ENCODE data around the gene CCDC71.

DNA sequence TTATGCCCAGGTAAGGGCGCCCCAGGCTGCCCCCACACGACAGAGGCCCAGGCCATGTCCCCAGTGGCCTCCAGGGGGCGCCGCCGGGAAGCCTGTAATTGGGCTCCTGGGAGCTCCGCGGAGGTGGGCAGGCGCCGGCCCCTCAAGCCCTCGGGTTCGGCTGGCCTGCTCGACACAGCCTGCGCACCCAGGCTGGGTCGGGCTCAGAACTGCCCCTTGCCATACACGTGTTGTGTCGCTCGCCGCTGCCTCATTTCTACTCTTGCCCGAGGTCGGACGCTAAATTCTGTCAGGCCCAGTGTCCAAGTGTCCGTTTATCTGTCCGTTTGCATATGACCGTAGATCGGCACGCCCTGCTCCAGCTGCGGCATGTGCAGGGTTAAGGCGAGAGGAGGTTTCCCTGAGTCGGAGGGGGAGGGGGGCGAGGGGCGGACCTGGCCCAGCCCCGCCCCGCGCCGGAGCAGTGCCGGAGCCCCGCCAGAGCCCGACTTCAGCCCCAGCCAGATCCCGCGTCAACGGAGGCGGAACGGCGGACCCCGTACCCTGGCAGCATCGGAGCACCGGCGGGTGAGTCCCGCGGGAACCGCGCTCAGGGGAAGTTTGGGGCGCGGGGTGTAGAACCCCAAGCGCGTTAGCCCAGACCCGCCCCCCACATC is 5.1 kb upstream of the CCDC71 start, which contains the start of gene KLHDC8B:
- TF ChIP-seq, protein P1, sequence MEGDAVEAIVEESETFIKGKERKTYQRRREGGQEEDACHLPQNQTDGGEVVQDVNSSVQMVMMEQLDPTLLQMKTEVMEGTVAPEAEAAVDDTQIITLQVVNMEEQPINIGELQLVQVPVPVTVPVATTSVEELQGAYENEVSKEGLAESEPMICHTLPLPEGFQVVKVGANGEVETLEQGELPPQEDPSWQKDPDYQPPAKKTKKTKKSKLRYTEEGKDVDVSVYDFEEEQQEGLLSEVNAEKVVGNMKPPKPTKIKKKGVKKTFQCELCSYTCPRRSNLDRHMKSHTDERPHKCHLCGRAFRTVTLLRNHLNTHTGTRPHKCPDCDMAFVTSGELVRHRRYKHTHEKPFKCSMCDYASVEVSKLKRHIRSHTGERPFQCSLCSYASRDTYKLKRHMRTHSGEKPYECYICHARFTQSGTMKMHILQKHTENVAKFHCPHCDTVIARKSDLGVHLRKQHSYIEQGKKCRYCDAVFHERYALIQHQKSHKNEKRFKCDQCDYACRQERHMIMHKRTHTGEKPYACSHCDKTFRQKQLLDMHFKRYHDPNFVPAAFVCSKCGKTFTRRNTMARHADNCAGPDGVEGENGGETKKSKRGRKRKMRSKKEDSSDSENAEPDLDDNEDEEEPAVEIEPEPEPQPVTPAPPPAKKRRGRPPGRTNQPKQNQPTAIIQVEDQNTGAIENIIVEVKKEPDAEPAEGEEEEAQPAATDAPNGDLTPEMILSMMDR (IDR thresholded peaks at IDR 0.05; ENCODE audit: extremely low read depth in 1 of 2, insufficient read depth in 1 of 2, low read depth in 1 of 2, low read length in 2 of 2): peak; percentile 93 to 99
- TF ChIP-seq, protein P2, sequence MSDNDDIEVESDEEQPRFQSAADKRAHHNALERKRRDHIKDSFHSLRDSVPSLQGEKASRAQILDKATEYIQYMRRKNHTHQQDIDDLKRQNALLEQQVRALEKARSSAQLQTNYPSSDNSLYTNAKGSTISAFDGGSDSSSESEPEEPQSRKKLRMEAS (IDR thresholded peaks at IDR 0.05; ENCODE audit: insufficient read depth, insufficient read length): no peak
